ENCODE measurements around the gene LRMDA.
A peak's percentile ranks its signal among the peaks of the same experiment; 100 is the strongest.

The LRMDA gene

DNA sequence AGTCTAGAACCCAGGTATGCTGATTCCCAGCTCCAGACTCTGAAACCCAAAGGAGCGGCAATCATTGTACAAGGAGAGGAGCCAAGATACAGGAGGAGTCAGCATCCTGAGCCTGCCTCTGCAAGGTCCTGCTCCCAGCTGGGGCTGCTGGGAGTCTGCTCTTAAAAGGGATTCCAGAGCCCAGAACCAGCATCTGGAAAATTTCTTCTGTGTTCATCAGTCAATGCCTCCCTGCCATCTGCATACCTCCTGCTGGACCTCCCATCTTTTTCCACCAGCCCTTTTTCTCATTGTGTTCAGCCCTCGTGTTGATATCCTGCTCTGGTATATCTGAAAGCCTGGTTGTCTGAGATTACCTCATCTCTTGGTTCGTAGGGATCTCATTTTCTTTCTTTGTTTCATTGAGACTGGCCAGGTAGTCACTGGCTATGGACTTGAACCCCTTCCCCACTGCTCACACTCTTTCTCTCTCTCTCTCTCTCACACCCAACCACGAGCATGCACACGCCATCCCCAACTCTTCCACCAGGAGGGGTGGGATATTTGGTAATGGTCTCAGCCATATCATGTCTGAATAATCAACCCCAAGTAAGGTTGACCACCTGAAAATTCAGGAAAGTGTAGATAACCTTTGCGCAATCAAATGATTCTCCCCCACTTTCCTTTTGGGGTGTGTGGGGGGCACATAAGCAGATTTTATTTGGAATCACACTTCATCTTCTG, 608.8 kb downstream of the LRMDA start:
- Histone ChIP-seq H3K36me3 (ENCODE audit: insufficient read depth, low read length) (no peaks in the 10 kb centered on the region), H3K4me3 (ENCODE audit: low read length, poor library complexity, severe bottlenecking) (no peak overlapping the region), H3K4me1 (ENCODE audit: insufficient read depth, low read length, poor library complexity, severe bottlenecking) (no peaks in the 10 kb centered on the region), H3K9me2 (replicated peaks; ENCODE audit: low read depth, low read length) (no peaks in the 10 kb centered on the region), H3K27me3 (ENCODE audit: insufficient read depth, low read length, poor library complexity, severe bottlenecking) (no peaks in the 10 kb centered on the region), H3K4me2 (ENCODE audit: low read depth, low read length, poor library complexity, severe bottlenecking) (no peak overlapping the region), H4K20me1 (ENCODE audit: insufficient read depth, low read length, poor library complexity, severe bottlenecking) (no peaks in the 10 kb centered on the region), H3K9ac (ENCODE audit: low read depth, low read length, poor library complexity, severe bottlenecking) (no peak overlapping the region), H3K79me2 (ENCODE audit: insufficient read depth, low read length) (no peaks in the 10 kb centered on the region), H3F3A (ENCODE audit: low read depth) (no peaks in the 10 kb centered on the region), H2AFZ (ENCODE audit: low read length) (no peak overlapping the region), H3K9me3 (ENCODE audit: insufficient read depth, low read depth, low read length) (no peaks in the 10 kb centered on the region)
- TF ChIP-seq, protein P1, sequence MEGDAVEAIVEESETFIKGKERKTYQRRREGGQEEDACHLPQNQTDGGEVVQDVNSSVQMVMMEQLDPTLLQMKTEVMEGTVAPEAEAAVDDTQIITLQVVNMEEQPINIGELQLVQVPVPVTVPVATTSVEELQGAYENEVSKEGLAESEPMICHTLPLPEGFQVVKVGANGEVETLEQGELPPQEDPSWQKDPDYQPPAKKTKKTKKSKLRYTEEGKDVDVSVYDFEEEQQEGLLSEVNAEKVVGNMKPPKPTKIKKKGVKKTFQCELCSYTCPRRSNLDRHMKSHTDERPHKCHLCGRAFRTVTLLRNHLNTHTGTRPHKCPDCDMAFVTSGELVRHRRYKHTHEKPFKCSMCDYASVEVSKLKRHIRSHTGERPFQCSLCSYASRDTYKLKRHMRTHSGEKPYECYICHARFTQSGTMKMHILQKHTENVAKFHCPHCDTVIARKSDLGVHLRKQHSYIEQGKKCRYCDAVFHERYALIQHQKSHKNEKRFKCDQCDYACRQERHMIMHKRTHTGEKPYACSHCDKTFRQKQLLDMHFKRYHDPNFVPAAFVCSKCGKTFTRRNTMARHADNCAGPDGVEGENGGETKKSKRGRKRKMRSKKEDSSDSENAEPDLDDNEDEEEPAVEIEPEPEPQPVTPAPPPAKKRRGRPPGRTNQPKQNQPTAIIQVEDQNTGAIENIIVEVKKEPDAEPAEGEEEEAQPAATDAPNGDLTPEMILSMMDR (conservative IDR thresholded peaks at IDR 0.05; ENCODE audit: low read length): peak; percentile 70
- no peak for TF ChIP-seq EZH2phosphoT487 (IDR thresholded peaks at IDR 0.05; ENCODE audit: borderline replicate concordance)

DNA sequence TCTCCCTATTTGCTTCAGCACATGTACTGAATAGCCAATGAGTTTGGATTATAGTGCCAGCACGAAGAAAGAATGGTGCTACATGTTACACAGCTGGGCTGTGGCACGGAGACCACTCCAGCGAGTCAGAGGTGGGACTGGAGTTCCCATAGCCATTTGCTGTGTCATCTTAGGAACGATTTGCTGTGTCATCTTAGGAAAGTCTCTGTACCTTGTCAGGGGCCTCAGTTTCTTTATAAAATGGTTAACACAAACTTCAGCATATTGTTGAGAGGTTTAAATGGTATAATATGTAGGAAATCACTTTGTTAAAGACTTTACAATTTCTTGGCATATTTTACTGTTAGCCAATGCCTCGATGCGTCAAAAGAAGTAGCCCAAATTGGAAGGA, 609.4 kb downstream of the LRMDA start:
- H3K9ac ChIP-seq (ENCODE audit: low read depth, low read length, poor library complexity, severe bottlenecking): no peak overlapping the region
- no peak overlapping the region for H3K4me2 ChIP-seq (ENCODE audit: low read depth, low read length, poor library complexity, severe bottlenecking)
- H3K9me3 ChIP-seq (ENCODE audit: insufficient read depth, low read depth, low read length): no peaks in the 10 kb centered on the region
- no peak for TF ChIP-seq EZH2phosphoT487 (IDR thresholded peaks at IDR 0.05; ENCODE audit: borderline replicate concordance)
- TF ChIP-seq, protein P1 (conservative IDR thresholded peaks at IDR 0.05; ENCODE audit: low read length): no peak
- no peaks in the 10 kb centered on the region for H3K4me1 ChIP-seq (ENCODE audit: insufficient read depth, low read length, poor library complexity, severe bottlenecking)
- no peaks in the 10 kb centered on the region for H3K79me2 ChIP-seq (ENCODE audit: insufficient read depth, low read length)
- H3F3A ChIP-seq (ENCODE audit: low read depth): no peaks in the 10 kb centered on the region
- H3K4me3 ChIP-seq (ENCODE audit: low read length, poor library complexity, severe bottlenecking): no peak overlapping the region
- H3K36me3 ChIP-seq (ENCODE audit: insufficient read depth, low read length): no peaks in the 10 kb centered on the region
- H2AFZ ChIP-seq (ENCODE audit: low read length): no peak overlapping the region
- H4K20me1 ChIP-seq (ENCODE audit: insufficient read depth, low read length, poor library complexity, severe bottlenecking): no peaks in the 10 kb centered on the region
- H3K27me3 ChIP-seq (ENCODE audit: insufficient read depth, low read length, poor library complexity, severe bottlenecking): no peaks in the 10 kb centered on the region
- H3K9me2 ChIP-seq (replicated peaks; ENCODE audit: low read depth, low read length): no peaks in the 10 kb centered on the region

DNA sequence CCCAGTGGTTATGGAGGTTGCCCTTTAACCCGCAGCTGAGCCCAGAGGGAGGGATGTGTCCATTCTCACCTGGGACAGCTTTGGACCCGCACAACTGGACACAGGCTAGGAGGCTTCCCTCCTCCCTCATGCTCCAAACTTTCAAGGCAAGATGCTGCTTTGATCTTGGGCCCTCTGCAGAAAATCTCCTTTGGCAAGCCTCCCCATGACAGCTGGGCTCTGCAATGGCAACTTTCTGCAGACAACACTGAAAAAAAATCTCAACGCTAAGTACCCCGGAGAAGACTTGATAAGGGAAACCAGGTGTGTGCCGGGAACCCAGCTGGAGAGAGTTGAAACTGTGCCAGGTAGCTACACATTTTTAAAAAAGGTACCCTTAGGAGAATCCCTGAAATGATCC, 610.1 kb downstream of the LRMDA start:
- H3K9me3 ChIP-seq (ENCODE audit: insufficient read depth, low read depth, low read length): no peaks in the 10 kb centered on the region
- H3K9me2 ChIP-seq (replicated peaks; ENCODE audit: low read depth, low read length): no peaks in the 10 kb centered on the region
- no peaks in the 10 kb centered on the region for H3K79me2 ChIP-seq (ENCODE audit: insufficient read depth, low read length)
- no peak overlapping the region for H3K4me2 ChIP-seq (ENCODE audit: low read depth, low read length, poor library complexity, severe bottlenecking)
- H3F3A ChIP-seq (ENCODE audit: low read depth): no peaks in the 10 kb centered on the region
- H3K9ac ChIP-seq (ENCODE audit: low read depth, low read length, poor library complexity, severe bottlenecking): no peak overlapping the region
- no peaks in the 10 kb centered on the region for H3K27me3 ChIP-seq (ENCODE audit: insufficient read depth, low read length, poor library complexity, severe bottlenecking)
- H3K4me1 ChIP-seq (ENCODE audit: insufficient read depth, low read length, poor library complexity, severe bottlenecking): no peaks in the 10 kb centered on the region
- H4K20me1 ChIP-seq (ENCODE audit: insufficient read depth, low read length, poor library complexity, severe bottlenecking): no peaks in the 10 kb centered on the region
- no peak overlapping the region for H3K4me3 ChIP-seq (ENCODE audit: low read length, poor library complexity, severe bottlenecking)
- H3K36me3 ChIP-seq (ENCODE audit: insufficient read depth, low read length): no peaks in the 10 kb centered on the region
- TF ChIP-seq, protein P1 (conservative IDR thresholded peaks at IDR 0.05; ENCODE audit: low read length): no peak
- no peak for TF ChIP-seq EZH2phosphoT487 (IDR thresholded peaks at IDR 0.05; ENCODE audit: borderline replicate concordance)
- H2AFZ ChIP-seq (ENCODE audit: low read length): no peak overlapping the region

All from Loucy (cell line).